ENCODE results near the gene EIF2AK2.
A peak's percentile ranks its signal among the peaks of the same experiment; 100 is the strongest.

The EIF2AK2 gene

DNA sequence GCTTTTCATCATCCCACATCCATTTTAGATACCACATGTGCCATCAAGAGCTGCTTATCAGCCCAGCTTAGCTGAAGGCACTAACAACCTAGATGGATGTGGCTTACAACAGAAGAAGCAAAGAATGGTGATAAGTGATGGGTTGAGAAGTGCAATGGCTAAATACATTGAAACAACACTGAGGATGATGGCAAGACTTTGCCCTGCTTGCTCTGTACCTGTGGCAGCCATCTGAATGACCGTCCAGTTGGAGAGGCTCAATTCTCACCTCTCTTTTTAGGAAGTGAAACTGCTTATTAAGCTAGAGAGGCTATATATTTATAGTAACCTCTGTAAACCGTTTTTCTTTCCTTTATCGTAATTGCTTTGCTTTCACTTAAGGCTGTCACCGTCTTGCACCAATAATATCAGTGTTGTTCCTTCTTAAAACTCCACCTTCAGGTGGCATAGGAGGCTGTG is 66.7 kb downstream of the EIF2AK2 start:
- Histone ChIP-seq H3K27me3 (ENCODE audit: insufficient read depth, low read depth) (no peaks in the 10 kb centered on the region), H3K4me3 (IDR thresholded peaks at IDR 0.05; ENCODE audit: insufficient read depth, low read depth, low read length) (no peak overlapping the region), H2AFZ (ENCODE audit: low read depth) (0 out of 2 replicates have a peak overlapping the region, but pooled peaks have one; percentile 1), H3K4me2 (peak overlapping the region; percentile 86), H3K27ac (peak overlapping the region; percentile 61), H3K36me3 (ENCODE audit: insufficient read depth) (peaks cover 12% of the 10 kb centered on the region; the same call in 1 of the 2 replicates), H3K4me1 (ENCODE audit: low read depth, poor library complexity, severe bottlenecking) (peaks cover 80% of the 10 kb centered on the region), H3K79me2 (ENCODE audit: insufficient read depth, low read depth) (peaks cover 15% of the 10 kb centered on the region; the same call in 1 of the 2 replicates), H3K9ac (no peak overlapping the region), H4K20me1 (ENCODE audit: insufficient read depth) (no peaks in the 10 kb centered on the region)
- TF ChIP-seq, protein P1, sequence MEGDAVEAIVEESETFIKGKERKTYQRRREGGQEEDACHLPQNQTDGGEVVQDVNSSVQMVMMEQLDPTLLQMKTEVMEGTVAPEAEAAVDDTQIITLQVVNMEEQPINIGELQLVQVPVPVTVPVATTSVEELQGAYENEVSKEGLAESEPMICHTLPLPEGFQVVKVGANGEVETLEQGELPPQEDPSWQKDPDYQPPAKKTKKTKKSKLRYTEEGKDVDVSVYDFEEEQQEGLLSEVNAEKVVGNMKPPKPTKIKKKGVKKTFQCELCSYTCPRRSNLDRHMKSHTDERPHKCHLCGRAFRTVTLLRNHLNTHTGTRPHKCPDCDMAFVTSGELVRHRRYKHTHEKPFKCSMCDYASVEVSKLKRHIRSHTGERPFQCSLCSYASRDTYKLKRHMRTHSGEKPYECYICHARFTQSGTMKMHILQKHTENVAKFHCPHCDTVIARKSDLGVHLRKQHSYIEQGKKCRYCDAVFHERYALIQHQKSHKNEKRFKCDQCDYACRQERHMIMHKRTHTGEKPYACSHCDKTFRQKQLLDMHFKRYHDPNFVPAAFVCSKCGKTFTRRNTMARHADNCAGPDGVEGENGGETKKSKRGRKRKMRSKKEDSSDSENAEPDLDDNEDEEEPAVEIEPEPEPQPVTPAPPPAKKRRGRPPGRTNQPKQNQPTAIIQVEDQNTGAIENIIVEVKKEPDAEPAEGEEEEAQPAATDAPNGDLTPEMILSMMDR (conservative IDR thresholded peaks at IDR 0.05; ENCODE audit: low read depth, low read length), result no peak

DNA sequence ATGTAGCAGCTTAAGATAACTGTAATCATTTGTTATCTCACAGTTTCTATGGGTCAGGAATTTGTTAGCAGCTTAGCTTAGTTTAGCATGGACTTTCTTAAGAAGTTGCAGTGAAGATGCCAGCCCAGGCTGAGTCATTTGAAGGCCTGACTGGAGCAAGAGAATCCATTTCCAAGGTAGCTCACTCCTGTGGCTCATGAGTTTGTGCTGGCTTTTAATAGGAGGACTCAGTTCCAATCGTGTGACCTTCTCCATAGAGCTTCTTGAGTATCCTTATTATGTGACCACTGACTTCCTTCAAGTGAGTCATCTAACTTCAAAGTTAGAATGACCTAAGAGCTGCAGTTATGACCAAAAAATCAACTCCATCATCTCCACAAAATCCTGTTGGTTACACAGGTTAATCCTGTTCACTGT is 71.0 kb downstream of the EIF2AK2 start:
- Histone ChIP-seq H4K20me1 (ENCODE audit: insufficient read depth) (no peaks in the 10 kb centered on the region), H3K27ac (no peak overlapping the region), H3K36me3 (ENCODE audit: insufficient read depth) (no peaks in the 10 kb centered on the region), H2AFZ (ENCODE audit: low read depth) (no peak overlapping the region), H3K4me1 (ENCODE audit: low read depth, poor library complexity, severe bottlenecking) (peaks cover 62% of the 10 kb centered on the region), H3K4me2 (peak overlapping the region; percentile 91), H3K27me3 (ENCODE audit: insufficient read depth, low read depth) (no peaks in the 10 kb centered on the region), H3K79me2 (ENCODE audit: insufficient read depth, low read depth) (peaks cover 19% of the 10 kb centered on the region; the same call in 1 of the 2 replicates), H3K9ac (no peak overlapping the region), H3K4me3 (IDR thresholded peaks at IDR 0.05; ENCODE audit: insufficient read depth, low read depth, low read length) (no peak overlapping the region)
- TF ChIP-seq, protein P1 (conservative IDR thresholded peaks at IDR 0.05; ENCODE audit: low read depth, low read length), result no peak

DNA sequence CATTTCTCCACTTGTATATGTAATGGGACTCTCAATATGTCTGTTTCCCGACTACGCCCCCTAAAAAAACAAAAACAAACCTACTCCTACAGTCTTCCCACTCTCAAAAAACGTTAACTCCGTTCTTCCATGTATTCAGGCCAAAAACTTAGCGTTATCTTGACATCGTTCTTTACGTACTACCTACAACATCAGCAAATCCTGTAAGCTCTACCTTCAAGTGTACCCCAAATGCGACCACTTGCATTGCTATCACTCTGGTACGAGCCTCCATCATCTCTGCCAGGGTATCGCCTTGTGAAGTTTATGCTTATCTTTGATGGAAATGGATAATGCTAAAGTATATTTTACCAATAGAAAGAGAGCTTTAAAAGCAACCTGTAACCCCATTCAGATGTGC is 72.0 kb downstream of the EIF2AK2 start:
- H3K9ac ChIP-seq, result peak overlapping the region; percentile 43; the same call in 1 of the 2 replicates
- H3K4me1 ChIP-seq (ENCODE audit: low read depth, poor library complexity, severe bottlenecking), result peaks cover 53% of the 10 kb centered on the region
- H3K4me3 ChIP-seq (IDR thresholded peaks at IDR 0.05; ENCODE audit: insufficient read depth, low read depth, low read length), result peak overlapping the region; percentile 91
- H3K79me2 ChIP-seq (ENCODE audit: insufficient read depth, low read depth), result peaks cover 19% of the 10 kb centered on the region; the same call in 1 of the 2 replicates
- TF ChIP-seq, protein P1 (conservative IDR thresholded peaks at IDR 0.05; ENCODE audit: low read depth, low read length), result no peak
- peak overlapping the region; percentile 89 for H2AFZ ChIP-seq (ENCODE audit: low read depth)
- H4K20me1 ChIP-seq (ENCODE audit: insufficient read depth), result no peaks in the 10 kb centered on the region
- H3K27ac ChIP-seq, result no peak overlapping the region
- H3K4me2 ChIP-seq, result peak overlapping the region; percentile 91
- H3K27me3 ChIP-seq (ENCODE audit: insufficient read depth, low read depth), result no peaks in the 10 kb centered on the region
- H3K36me3 ChIP-seq (ENCODE audit: insufficient read depth), result no peaks in the 10 kb centered on the region

DNA sequence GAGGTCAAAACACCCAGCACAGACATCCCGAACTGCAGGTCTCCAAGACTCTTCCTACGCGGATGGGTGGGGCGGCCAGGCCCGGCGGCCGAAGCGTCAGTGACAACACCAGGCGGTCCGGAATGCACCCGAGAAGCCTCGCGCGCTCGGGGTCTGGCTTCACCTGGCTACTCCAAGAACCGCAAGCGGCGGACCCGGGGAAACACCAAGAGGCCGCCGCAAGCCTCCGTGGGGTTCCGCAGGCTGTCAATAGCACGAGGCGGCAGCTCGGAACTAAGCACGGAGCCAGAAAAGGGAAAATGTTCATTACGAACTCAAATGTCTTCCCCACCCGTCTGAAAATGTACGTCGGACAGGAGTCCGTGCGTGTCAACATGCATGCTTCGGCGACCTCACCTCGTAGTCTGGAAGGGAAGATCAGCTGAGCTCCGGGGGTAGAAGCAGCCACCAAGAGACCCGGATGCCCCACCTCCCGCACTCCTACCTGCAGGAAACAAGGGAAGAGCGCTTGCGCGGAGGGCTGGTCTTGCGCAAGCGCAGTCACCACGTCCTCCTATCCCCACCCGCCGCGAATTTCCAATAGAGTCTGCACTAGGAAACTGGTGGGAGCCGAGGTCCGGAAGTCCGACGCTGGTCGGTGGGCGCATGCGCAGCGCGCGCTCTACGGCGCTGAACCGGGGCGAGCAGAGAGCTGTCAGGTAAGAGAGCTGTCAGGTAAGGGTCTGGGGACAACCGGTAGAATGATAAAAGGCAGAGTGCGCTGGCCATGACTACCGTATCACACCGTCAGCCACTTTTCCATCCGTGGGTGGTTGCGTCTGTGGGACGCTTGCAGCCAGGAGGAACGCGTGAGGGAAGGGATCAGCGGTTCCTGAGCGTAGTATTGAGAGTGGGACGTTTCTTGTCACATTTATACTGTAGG is 72.6 kb downstream of the EIF2AK2 start, which contains the start of the genes GPATCH11 and HEATR5B:
Gene GPATCH11 (plus strand): TSS at position 646 of the 922 bp plus-strand sequence. CDS start 3,864 bp downstream, outside the sequence.
Gene HEATR5B (minus strand): TSS at position 500 of the 922 bp plus-strand sequence. CDS start 958 bp downstream, outside the sequence.
- TF ChIP-seq, protein P1 (conservative IDR thresholded peaks at IDR 0.05; ENCODE audit: low read depth, low read length), result no peak
- H3K4me3 ChIP-seq (IDR thresholded peaks at IDR 0.05; ENCODE audit: insufficient read depth, low read depth, low read length), result peak within 1 kb of the TSS; percentile 91
- H3K36me3 ChIP-seq (ENCODE audit: insufficient read depth), result no peaks in the 10 kb centered on the region; the same call in 1 of the 2 replicates
- H3K4me1 ChIP-seq (ENCODE audit: low read depth, poor library complexity, severe bottlenecking), result peaks cover 53% of the 10 kb centered on the region
- peaks cover 19% of the 10 kb centered on the region; the same call in 1 of the 2 replicates for H3K79me2 ChIP-seq (ENCODE audit: insufficient read depth, low read depth)
- peak within 1 kb of the TSS; percentile 91 for H3K4me2 ChIP-seq
- peak within 1 kb of the TSS; percentile 89 for H2AFZ ChIP-seq (ENCODE audit: low read depth)
- peak within 1 kb of the TSS; percentile 19 for H3K27ac ChIP-seq
- no peaks in the 10 kb centered on the region for H3K27me3 ChIP-seq (ENCODE audit: insufficient read depth, low read depth)
- peak within 1 kb of the TSS; percentile 43; the same call in 1 of the 2 replicates for H3K9ac ChIP-seq
- no peaks in the 10 kb centered on the region for H4K20me1 ChIP-seq (ENCODE audit: insufficient read depth)

All from KMS-11 (cell line).